NCI-H2029 treated with DMSO at 0.1 percent for 48 hours (cell line): ENCODE results near the gene FAM187B.
A peak's percentile ranks its signal among the peaks of the same experiment; 100 is the strongest.

Source experiments
- DNase-seq: peaks from one replicate; lab custom pipeline; 2025; lab: John Stamatoyannopoulos, UW

The FAM187B gene

DNA sequence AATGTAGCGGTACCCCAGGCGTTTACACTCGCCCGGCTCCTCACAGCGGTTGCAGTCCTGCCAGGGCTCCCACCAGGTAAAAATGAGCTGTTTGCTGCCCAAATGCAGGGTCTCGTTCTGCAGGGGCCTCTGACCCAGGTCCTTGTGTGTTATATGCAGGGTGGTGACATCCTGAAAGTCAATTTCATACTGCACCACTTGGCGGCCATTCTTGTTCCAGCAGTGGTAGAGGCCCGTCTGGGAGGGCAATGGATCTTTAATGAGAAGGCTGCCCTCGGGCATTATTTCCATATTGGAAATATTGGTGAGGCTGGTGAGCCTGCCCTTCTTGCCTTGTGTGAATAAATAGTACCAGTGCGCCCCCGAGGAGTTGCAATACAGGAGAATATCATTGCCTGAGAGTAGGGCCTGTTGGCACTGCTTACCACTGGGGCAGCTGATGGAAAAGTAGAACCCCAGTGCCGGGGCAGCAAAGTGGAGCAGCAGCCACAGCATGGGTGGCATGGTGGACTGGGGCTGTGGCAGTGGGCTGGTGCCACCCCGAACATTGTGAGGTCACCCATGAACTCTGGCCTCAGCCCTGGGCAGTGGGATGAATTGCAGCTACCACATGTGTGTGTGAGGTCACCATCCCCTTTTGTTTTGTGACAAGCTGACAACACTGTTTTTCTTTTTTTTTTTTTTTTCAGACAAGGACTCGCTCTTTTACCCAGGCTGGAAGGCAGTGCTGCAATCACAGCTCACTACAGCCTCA is at the start of gene FAM187B:
Gene FAM187B, minus strand, starts transcription at position 563 of the 754 bp plus-strand sequence. Its CDS starts 59 bp downstream, at position 504.
- no peak for DNase-seq

DNA sequence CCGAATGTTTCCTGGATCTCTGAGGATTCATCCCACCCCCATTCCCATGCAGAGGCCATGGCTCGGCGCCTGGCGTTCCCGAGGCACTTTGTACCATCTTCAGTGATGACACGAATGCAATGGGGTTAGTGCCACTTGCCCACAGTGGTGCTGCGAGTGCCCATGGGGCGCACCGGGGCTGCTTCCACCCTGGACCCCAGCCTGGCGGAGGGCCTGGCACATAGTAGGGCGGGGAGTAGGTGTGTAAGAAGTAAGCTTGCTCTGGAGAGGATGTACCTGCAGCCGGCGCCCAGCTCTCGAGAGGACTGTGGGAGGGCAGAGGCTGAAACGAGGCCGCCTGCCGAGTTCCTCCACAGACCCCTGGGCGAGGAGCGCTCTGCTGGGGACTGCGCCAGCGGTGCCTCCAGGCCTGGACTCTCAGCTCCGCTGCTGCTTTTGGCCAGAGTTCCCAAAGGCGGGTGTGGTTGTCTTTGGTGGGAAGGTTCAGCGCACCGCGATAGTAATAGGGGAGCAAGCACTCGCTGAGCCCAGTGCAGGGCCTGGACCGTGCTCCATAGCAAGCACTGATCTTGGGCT is 48.3 kb upstream of the FAM187B start:
- no peak for DNase-seq

DNA sequence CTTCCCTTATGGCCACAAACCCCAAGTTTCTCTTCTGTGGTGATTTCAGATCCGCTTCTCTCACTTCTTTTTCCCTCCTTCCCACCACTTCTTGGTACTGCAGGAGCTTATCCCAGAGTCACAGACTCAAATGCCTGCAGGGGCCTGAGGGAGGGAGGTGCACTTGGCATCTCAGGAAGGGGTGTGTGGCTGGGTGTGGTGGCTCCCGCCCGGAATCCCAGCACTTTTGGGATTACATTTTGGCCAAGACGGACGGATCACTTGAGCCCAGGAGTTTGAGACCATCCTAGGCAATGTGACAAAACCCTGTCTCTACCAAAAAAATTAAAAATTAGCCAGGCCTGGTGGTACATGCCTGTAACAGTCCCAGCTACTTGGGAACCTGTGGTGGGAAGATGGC is 45.8 kb upstream of the FAM187B start:
- no peak for DNase-seq

DNA sequence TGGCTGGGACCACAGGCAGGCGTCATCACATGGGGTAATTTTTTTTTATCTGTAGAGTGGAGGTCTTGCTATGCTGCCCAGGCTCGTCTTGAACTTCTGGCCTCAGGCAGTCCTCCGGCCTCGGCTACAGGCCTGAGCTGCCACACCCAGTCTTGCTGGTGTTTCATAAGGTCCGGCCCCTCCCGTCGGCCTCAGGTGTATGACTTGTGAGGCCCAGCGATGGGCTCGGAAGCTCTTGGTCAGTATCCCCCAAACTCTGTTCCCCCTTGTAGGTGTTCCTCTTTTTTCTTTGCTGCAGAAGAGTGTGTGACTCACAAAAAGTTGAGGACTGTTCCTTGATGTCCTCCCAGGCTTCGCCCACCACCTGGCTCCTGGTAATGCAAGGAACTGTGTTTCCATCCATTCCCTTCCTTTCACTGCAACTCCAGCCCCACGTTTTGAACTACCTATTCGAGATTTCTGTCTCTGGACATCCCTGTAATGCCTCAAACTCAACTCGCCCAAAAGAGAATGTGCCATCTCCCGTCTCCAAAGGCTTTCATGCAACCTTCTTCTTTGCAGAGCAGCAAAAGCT is 45.2 kb upstream of the FAM187B start:
- DNase-seq, result no peak

DNA sequence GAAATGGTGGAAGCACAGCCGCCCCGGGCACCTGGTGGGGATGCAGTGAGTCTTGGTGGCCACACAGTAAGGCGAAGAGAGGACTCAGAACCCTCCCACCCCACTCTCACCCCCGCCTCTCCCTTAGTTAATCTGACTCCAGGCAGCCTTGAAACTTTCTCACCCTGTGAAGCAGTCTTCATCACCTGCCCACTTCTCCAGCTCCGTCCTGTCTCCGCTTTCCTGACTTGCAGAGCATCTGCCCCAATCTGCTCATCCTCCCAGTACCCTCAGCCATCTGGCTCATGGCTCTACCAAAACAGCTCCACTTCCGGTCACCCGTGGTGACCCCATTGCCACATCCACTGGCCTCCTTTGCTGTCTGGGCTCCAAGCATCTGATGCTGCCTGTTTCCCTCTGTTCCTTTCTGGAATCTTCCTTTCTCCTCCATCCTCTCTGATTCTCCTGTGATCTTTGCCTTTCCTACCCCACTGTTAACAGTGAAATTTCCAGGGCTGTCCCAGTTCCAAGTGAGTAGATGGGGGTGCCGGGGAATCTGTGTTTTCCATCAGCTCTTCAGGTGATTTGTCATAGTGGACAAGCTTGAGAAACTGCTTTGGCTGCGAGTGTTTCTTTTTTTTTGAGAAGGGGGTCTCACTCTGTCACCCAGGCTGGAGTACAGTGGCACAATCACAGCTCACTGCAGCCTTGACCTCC is 44.6 kb upstream of the FAM187B start:
- DNase-seq, result no peak

DNA sequence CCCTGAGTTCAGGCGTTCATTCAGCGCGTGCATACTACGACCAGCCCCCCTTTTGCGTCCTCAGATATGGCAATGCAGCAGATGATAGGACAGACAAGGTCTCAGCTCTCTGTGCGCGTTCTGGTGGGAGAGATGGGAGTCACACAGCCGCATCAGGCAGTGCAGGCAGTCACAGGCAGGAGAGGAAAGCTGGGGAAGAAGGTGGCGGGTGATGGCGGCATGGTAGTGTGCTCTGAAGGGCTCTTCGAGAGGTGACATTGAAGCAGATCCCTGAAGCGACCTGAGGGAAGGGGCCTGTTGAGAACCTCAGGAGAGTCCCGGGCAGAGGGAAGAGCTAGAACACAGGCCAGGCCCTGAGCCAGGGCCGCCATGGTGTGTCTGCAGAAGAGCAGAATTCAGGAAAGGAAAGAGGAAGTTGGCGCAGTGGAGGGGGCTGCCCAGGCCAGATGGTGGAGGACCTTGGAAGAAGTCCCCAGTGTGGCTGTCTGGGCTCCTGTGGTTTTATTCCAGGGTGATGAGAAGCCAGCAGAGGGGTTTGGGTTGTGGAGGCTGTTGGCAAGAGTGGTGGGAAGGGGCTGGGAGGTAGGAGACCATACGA is 43.7 kb upstream of the FAM187B start:
- DNase-seq, result no peak

DNA sequence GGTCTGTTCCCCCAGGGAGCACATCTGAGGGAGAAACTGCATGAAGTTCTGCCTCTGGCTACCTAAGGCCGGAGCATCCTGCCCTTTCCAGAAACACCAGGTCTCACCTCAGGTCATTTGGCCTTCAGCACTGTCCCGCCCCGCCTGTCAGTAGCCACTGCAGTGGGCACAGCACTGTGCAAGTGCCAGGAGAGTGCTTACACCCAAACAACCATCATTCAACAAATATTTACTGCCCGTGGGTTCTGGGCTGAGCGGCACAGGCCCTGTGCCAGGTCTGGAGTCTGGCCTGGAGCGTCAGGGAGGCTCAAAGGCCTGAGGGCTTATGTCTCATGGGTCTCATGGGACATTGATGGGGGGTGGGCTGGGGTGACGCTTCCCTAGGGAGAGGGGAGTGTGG is 43.0 kb upstream of the FAM187B start:
- no peak for DNase-seq

DNA sequence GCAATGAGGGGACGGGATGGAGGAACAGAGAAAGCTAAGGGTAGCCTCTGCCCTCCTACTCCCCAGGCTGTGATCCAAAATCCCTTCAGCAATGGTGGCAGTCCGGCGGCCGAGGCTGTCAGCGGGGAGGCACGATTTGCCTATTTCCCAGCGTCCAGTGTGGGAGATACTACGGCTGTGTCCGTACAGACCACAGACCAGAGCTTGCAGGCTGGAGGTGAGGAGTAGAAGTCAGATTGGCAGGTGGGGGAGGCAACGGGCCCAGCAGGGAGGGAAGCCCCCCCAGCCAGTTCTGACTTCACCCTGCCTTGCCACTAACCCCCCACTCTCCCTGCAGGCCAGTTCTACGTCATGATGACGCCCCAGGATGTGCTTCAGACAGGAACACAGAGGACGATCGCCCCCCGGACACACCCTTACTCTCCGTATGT is 41.9 kb upstream of the FAM187B start:
- no peak for DNase-seq

DNA sequence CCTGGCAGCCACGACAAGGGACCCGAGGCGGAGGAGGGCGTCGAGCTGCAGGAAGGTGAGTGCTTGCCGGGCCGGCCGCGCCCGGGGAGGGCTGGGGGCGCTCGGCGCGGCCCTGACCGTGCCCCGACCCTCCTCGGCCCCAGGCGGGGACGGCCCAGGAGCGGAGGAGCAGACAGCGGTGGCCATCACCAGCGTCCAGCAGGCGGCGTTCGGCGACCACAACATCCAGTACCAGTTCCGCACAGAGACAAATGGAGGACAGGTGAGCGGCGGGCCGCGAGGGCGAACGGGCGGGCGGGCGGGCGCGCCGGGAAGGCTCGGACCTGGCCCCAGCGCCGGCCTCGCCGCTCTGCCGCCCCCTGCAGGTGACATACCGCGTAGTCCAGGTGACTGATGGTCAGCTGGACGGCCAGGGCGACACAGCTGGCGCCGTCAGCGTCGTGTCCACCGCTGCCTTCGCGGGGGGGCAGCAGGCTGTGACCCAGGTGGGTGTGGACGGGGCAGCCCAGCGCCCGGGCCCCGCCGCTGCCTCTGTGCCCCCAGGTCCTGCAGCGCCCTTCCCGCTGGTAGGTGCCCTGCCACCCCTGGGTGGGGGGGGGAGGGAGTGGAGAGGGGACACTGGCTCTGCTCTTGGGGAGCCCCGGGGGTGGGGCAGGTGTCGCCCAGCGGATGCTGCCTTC is 41.0 kb upstream of the FAM187B start:
- peak; percentile 44 for DNase-seq

DNA sequence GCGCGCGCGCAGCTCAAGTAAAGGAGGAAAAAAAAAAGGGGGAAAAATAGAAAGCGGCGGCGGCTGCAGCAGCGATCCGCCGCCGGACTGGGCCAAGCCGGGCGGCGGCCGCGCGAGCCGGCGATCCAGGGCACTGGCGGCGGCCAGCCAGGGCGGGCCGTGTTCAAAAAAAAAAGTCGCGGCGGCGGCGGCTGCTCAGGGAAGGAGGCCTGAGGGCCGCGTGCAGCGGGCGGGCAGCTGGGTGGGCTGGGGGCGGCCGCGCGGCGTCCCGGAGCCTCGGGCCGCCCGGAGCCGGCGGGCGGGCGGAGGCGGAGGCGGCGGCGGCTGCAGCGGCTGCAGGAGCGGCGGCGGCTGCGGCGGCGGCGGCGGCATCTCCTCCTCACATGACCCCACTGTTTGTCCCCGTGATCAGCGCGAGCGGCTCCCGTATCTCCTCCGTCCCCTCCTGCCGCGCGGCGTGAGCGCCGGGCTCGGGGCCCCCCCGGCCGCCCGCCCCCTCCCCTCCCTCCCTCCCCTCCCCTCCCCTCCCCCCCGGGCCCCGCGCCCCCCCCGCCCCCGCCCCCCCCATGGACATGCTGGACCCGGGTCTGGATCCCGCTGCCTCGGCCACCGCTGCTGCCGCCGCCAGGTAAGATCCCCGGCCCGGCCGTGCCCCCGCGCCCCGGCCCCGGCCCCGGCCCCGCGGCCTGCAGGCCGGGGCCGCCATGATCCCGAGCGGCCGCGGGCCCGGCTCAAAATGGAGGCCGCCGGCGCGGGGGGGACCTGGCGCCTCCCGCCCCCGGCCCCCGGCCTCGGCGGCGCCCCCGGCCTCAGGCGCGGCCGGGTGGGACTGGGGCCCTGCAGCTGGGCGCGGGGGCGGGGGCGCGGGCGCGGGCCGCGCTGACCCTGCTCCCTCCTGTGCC is 40.2 kb upstream of the FAM187B start, which contains the start of gene USF2:
Gene USF2, plus strand, starts transcription at position 427 of the 902 bp plus-strand sequence. Its CDS starts 140 bp downstream, at position 567.
- no peak for DNase-seq

DNA sequence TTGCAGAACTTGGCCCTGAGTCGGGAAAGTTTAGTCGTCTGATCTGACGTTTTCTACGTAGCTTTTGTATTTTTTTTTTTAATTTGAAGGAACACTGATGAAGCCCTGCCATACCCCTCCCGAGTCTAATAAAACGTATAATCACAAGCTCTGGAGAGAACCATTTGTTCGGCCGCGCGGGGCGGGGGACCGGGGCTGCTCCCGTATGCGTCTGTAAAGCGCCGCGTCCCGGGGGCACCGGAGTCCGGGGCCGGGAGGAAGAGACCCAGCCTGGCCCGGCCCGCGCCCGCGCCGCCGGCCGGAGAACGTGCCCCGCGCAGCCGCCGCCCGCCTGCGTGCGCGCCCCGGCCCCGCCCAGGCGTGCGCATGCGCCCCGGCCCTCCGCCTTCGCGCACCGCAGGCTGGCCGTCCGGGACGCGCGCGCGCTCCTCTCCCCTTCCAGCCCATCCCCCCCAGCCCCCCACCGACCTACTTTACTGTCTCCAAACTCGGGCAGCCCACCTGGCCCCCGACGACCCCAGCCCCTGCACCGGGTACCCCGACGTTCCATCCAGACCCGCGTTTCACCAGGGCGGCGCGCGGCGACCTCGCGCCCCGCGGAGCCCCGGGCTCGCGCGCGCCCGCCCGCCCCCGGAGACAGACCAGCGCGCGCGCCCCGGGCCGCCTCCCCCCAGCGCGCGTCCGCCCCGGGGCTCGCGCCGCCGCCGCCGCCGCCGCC is 39.4 kb upstream of the FAM187B start:
- peak; percentile 28 for DNase-seq

DNA sequence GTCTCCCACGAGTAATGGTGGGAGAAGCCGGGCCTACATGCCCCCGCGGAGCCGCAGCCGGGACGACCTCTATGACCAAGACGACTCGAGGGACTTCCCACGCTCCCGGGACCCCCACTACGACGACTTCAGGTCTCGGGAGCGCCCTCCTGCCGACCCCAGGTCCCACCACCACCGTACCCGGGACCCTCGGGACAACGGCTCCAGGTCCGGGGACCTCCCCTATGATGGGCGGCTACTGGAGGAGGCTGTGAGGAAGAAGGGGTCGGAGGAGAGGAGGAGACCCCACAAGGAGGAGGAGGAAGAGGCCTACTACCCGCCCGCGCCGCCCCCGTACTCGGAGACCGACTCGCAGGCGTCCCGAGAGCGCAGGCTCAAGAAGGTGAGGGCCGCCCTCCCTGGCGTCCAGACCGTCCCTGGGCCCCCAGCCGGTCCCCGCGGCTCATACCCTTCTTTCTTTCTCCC is 38.8 kb upstream of the FAM187B start:
- DNase-seq, result no peak

DNA sequence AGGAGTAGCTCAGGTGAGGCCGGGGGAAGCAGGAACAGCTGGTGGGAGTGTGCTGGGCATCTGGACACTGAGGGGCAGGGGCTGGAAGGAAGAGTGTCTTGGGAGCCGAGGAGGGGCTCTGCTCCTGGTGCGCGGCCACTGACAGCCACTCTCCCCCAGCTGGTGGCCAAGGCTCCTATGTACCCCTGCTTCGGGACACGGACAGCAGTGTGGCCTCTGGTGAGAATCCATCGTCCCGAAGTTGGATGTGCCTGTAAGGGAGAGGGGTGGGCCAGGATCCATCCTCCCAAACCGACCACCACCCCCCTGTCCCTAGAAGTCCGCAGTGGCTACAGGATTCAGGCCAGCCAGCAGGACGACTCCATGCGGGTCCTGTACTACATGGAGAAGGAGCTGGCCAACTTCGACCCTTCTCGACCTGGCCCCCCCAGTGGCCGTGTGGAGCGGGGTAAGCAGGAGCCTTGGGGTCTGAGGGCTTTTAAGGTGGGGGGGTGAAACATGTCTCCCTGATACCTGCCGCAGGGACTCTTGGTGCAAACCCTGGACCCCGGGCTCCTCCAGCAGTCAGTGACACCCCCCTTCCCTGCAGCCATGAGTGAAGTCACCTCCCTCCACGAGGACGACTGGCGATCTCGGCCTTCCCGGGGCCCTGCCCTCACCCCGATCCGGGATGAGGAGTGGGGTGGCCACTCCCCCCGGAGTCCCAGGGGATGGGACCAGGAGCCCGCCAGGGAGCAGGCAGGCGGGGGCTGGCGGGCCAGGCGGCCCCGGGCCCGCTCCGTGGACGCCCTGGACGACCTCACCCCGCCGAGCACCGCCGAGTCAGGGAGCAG is 38.2 kb upstream of the FAM187B start:
- no peak for DNase-seq

DNA sequence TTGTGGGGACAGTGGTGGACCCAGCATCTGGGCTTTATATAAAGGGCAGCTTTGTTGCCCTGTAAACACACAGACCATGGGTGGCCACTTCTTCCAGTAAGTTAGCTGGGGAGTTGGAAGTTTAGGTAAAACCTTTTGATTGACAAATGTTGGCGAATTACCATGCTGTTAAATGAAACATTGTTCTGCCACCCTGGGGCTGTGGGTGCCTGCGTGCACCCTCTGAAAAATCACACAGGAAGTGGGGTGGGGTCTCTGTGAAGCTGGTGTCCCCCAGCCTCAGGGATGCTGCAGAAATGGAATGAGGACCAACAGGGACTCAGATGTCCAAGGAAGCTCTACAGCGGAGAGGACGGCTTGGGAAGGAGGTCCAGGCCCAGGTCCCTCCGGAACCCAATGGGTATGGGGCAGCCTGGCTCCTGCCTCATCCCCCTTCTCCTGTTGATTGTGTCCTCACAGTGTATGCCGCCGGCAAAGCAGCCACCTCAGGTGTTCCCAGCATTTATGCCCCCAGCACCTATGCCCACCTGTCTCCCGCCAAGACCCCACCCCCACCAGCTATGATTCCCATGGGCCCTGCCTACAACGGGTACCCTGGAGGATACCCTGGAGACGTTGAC is 37.5 kb upstream of the FAM187B start:
- DNase-seq, result no peak

DNA sequence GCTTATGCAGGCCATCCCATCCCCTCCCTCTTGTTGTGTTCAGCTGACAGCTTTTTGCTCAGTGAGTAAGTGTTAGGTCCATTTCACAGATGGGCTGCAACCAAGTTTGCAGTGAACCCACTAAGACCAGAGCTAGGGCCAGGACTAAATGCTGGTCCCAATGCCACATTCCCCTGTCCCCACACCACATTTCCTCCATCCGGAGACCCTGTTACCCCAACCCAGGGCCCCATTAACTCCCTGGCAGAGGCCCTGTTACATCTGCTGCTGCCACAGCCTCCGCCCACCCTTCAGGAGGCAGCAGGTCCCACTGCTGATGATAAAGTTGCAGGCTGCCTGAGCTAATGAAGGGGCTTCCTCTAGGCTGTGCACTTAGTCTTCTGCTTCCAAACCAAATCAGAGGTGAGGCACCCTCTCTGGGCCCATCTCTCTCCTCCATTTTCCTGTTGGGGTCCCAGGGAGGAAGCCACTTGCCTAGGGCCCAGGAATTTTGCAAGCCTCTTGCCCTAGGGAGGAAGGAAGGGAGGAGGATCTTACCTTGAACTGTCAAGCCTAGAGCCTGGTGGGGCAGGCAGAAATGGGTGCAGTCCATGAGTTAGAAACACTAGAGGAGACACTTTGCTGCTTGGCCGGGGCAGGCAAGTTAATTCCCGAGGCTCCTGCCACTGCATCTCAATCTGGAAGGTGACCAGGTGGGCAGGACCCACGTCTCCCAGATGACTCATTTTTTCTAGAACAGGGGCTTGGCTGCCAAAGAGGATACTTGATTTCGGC is 36.8 kb upstream of the FAM187B start:
- no peak for DNase-seq

DNA sequence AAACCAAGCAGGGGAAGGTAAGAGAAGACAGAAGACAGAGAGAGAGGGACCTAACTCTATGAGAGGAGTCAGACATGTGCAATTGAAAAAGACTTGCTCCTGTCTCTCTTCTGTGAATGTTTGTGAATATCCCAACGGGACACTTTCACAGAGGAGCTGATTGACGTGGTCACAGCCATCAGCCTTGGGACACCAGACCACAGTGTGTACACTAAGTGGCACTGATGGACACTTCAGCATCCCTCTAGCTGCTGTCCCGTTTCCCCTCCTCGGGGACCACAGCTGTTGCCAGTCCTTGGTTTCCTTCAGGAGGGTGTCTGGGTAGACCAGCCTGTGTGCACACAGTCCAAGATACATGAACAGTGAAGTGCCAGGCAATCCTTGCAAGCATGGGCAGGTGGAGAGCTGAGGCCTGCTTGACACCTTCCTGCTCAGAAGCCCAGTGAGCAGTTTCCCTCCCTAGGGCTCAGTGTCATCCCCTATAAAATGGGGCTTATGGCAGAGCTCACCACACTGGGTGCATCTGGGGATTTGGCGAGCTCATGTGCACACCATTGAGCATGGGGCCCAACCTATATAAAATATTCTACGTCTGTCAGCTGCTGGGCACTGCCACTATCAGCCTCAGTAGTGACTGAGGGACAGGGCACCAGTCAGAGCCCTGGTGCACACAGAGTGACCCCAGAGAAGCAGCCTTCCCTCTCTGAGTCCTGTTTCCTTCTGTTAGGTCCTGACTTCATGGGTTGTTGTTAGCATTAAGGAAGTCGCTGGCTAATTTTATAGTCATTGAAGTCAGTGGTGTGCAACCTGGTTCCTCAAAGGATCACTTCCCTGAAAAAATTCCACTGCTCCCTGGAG is 36.0 kb upstream of the FAM187B start:
- DNase-seq, result no peak
